NCI-H1105 treated with DMSO at 0.1 percent for 48 hours (cell line): Measurements from ENCODE around the gene BARD1.
A peak's percentile ranks its signal among the peaks of the same experiment; 100 is the strongest.
"Not testable (repeated sequence)": the region's sequence is repeated elsewhere in the genome, so short reads cannot be mapped to it uniquely, and the experiment has no call there.

ENCODE experiments used
- DNase-seq: peaks from one replicate; lab custom pipeline; 2025; lab: John Stamatoyannopoulos, UW

BARD1 gene

DNA sequence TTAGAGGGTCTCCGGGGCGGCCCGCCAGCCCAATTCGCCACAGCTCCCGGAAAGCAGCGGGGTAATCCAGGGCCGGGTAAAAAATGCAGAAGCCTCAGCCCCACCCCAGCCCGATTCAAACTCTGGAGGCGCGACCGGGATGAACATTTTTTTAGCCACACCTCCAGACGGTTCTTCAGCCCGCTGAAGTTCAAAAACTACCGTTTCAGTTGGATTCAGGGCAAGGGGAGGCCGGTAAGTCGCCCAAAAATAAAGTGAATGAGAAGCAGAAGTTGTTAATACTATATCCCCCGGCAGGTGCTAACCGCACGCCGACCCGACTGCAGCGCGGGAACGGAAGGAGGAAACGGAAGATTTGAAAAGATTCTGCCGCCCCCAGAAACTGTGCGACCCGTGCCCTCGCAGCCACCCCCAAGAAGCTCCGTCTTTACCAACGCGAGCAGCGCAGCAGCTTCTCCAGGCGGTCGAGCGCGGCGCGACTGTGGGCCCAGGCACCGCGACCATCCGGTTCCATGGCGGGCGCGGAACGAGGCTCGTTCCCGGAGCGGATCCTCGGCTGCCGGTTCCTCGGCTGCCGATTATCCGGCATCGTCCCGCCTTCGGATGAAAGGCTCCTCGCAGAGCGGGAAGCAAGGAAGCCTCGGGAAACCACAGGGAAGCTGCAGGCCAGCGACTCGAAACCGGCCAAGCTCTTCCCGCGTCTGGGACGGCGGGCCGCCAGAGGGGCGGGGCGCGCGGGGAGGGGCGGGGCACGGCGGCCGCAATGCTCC, at the start of gene BARD1:
Gene BARD1, minus strand, starts transcription at position 703 of the 770 bp plus-strand sequence. Its CDS starts 114 bp downstream, at position 589.
- peak; percentile 61 for DNase-seq

DNA sequence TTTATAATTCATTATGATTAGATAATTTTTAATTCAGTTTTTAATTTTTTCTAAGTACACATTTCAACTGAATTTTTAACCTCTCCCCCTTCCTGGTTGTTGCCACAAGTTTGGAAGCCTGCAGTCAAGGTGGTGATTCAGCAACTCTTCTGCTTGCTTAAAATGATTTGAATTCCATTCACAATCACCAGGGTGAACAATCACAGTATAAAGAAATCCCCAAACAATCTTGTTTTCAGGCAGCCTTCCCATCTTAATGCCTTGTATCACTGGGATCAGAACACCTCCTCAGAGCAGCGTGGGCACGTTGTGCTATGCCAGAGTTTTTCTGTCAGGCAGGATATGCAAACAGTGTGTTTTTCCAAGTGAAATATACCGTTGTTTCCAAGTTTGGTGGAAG, 46.7 kb upstream of the BARD1 start:
- no peak for DNase-seq

DNA sequence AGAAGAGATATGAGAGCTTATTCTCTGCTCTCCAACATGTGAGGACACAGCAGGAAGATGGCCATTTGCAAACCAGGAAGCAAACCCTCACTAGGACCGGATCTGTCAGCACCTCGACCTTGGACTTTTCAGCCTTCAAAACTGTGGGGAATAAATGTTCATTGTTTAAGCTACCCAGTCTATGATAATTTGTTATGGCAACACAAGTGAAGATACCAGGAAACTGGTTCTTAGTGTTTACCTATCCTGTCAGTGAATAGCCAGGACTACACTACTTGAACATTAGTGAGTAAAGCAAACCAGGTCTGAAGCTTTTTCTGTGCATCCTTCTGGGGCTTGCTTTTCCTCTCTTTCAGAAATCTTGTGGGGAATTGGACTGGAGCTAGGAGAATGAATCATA, 44.4 kb upstream of the BARD1 start:
- no peak for DNase-seq

DNA sequence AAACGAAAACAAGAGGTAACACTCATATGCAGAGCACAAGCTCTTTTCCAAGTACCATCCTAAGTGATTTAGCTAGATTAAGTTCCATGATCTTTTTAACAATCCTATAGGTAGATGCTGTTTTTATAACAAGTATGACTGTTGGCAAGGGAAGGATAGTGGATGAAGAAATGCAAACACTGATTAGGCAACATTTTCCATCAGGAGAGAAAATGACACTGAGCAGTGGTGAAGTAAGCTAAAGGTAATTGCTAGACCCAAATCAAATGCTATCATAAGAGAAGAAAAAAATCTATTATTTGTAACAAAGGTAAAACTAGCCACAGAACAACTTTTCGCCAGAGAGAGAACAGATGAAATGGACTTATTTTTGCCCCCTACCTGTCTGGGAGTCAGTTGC, 34.3 kb upstream of the BARD1 start:
- no peak for DNase-seq

DNA sequence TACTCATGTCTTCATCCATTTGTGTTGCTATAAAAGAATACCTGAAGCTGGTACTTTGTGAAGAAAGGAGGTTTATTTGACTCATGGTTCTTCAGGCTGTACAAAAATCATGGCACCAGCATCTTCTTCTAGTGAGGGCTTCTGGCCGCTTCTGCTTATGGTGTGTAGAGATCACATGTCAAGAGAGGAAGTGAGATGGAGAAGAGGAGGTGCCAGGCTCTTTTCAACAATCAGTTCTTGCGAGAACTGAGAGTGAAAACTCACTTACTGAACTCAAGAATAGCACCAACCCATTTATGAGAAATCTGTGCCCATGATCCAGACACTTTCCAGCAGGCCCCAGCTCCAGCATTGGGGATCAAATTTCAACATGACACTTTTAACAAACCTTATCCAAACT, 30.0 kb upstream of the BARD1 start:
- no peak for DNase-seq

DNA sequence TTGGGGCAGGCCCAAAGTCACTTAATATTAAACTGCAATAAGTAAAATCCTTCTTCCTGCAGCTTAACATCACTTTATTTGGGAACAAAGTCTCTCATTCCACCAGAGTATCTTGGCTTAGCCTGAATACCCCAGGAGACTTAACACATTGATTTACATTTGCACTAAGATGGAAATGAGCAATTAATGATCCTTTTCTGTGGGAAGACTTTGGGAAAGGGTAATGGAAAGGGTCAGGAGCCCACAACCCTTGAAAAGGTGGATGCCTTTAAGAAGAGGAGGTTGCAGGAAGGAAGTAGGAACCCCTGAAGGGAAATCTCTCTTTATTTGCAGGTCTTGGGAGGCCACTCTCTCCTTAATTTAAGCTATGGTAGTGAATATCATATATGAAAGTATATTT, 28.0 kb upstream of the BARD1 start:
- DNase-seq, result no peak

DNA sequence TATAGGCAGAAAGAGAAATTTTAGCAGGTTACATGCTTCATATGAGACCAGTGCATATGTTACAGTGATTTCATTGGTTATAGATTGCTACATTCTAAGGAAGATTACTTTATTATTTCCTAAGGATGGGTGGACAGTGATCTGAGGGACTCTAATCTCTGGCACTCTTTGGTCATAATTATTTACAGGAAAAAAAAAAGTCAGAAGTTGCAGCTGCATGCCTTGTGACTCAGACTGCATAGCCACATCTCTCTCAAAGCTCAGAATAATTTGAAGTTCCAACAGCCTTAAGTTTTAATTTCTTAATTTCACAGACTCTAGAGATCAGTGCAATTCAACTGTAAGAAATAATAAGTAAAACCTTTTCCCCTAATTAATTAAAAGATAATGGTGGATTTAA, 27.1 kb upstream of the BARD1 start:
- DNase-seq, result no peak

DNA sequence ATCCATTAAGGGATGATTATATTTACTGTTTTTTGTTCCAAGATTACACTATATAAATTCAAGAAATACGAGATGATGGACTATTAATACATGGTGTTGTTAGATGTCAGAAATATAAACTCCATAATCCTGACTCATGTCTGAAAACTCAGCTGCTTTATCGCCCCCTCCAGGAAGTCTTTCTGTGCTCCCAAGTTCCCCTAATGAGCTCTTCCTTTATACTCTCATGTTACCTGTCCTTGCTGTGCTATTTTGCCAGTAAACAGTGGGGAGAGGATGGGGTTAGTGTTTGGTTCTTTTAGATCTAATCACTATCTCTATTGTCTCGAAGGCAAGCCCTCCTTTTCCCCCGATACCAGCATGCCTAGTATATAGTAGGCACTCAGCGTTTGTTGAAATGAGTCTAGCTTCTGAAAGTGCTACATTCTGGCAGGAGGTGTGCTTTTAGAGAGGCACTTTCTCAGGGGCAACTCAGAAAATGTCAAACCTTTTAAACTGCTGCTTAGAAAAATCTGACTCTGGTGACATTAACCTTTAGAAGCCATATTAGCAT, 21.4 kb upstream of the BARD1 start:
- DNase-seq, result peak; percentile 10

DNA sequence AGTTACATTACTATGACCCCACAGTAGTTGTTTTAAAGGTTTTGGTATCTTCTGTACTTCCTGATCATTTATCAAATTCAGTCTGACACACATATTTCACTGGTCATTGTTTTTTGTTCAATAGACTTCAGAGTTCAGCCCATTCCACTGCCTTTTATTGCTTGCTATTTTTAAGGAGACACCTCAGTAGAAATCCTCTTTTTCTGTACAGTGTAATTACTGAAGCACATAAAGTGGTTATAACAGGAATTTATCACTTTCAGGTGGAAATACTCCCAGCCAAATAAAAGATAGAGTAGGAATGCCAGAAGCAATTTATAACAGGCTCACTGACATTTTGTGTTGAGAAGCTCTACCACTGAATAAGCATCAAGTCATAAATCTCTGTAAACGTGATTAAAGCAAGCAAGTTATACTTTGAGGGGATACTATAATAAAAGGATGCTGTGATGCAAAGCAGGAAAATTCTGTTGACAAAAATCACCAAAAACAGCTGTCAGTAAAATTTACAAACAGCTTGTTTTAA, 6.6 kb upstream of the BARD1 start:
- no peak for DNase-seq

DNA sequence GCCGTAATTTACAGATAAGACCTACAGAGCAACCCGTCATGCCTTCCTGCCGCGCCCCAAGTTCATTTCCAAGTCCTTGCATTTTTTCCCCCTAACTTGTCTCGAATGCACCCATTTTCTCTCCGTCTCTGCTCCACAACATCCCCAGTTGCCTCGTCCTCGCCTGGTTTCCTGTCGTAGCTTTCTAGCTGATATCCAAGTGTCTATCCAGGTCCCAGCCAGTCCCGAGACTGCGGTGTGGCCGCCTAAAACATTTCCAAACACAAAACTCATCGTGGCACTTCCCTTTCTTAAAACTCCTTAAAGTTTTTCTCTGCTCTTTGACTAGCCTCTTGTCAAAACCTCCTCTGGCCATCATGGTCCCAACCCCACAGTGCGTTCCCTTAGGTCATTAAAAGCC, 1.2 kb upstream of the BARD1 start:
- no peak for DNase-seq

DNA sequence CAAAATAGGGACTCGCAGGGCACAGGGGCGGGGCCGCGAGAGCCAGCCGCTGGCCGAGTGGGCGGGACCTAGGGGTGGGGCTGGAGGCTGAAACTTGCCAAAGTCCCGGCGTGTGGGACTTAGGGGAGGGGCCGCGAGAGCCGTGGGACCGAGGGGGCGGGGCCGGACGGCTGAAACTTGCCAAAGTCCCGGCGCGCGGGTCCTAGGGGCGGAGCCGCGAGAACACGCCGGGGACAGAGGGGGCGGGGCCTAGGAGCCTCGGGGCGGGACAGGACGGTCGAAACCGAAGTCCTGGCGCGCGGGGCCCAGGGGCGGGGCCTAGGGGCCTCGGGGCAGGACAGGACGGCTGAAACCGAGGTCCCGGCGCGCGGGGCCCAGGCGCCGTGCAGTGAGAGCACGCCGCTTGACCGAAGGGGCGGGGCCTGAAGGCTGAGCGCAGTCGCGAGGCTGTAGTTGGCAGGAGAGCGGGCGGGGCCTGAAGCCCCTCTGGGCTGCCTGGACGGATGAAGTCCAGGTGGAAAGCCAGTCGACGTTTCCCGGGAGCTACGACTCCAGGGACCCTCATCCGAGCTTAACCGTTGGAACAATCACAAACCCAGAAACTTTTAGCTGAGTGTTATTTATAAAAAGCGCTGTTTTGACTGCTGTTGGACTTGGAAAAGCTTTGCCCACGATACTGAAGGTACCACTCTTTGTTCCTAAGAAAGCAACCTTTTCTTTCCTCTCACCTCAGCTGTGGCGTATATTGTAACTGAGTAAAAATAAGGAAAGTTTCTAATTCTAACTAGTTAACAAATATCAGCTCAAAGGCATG, 475 bp upstream of the BARD1 start:
- peak; percentile 96 for DNase-seq

DNA sequence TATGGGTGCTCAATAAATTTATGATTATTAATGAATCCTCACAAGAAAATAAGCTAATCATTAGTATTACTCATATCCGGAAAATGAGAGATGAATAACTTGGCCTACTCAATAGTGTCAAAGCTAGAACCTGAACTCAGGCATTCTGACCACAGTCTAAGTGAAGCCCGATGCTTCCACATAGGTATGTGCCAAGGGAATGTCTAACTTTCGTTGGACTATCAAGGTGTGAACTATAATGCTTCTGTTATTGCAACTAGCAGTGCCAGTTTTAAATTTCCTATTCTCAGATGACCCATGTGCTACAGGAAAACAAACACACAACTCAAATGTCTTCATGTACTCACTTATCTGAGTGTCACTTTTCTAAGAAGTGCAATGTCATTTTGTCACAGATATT, 1.8 kb downstream of the BARD1 start:
- DNase-seq, result no peak

DNA sequence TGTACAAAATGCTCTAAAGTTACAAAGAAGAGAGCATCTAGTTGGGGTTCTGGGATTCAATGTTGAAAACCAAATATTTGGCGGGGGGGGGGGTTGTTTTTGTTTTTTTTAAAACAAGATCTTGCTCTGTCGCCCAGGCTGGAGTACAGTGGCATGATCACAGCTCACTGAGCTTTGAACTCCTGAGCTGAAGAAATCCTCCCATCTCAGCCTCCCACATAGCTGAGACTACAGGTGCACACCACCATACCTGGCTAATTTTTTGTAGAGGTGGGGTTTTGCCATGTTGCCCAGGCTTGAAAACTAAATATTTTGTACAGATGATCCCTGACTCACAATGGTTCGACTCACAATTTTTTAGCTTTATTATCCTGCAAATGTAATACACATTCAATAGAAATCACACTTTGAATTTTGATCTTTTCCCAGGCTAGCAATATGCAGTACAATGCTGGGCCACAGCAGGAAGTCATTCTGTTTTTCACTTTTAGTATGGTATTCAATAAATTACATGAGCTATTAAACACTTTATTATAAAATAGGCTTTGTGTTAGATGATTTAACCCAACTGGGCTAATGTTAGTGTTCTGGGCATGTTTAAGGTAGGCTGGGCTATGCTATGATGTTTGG, 7.6 kb downstream of the BARD1 start:
- no peak for DNase-seq

DNA sequence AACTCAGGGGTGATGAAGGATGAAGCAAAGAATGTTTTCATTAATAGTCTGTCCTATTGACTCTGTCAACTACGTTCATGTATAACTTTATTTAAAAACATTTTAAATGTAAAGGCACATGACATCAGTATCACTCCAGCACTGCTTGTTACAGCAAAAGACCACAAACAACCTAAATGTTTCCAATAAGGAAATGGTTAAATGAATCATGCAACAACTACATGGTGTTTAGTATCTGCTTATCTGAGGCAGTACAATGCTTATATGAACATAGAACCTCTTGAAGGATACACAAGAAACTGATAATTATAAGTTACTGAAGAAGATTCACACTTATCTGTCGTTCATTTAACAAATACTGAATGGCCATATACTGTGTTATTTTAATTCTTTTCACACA, 8.4 kb downstream of the BARD1 start:
- no peak for DNase-seq

DNA sequence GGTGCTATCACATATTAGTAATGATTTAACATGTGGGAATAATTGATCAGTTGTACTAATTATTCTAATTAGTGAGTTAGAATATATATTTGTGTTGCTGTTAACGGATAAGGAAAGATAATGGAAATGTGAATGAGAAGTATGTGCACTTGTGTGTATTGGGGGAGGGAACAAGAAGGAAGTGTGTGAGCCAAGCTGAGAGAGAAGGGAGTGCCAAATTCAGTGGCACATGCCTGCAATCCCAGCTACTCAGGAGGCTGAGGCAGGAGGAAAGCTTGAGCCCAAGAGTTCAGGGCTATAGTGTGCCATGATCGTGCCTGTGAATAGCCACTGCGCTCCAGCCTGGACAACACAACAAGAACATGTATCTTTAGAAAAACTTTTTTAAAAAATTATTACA, 9.3 kb downstream of the BARD1 start:
- DNase-seq, result no peak

DNA sequence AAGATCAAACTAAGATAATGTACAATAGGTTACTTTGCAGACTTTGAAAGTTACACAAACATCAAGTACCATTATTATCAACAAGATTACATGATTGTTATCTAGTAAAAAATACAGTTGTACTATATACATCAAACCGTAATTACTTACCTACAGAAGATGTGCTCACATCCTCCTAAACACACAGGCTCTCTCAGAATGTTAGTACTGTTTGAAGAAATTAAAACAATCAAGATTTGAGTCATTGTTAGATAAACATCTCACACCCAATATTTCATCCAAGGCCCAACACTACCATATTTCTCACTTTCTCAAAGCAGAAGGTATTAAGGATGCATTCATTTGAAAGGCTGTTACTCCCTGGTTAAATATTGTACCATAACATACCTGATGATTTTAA, 12.6 kb downstream of the BARD1 start:
- DNase-seq, result no peak

DNA sequence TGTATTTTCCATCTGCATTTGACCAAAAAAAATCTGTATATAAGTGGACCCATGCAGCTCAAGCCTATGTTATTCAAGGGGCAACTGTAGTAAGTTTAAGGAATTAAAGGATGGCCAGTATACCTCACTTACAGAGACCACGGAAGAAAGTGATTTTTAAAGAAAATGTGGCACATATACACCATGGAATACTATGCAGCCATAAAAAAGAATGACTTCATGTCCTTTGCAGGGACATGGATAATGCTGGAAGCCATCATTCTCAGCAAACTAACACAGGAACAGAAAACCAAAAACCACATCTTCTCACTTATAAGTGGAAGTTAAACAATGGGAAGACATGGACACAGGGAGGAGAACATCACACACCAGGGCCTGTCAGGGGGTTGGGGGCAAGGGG, 26.3 kb downstream of the BARD1 start:
- not testable (repeated sequence) for DNase-seq

DNA sequence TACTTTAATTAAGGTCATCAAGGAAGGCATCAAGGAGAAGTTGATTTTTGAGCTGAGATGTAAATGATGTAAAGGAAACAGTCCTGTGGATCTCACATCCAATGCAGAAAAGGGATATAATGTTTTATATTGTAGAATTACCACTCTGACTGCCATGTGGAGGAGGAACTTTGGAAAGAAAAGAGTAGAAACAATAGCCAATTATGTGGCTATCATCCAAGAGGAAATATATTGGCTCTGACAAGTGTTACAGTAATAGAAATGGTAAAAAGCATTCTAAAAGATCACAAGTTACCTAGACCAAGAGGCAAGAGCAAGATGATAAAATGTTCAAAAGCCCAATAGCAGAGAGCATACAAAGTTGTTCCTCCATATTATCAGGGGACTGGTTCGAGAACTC, 26.8 kb downstream of the BARD1 start:
- DNase-seq, result no peak

DNA sequence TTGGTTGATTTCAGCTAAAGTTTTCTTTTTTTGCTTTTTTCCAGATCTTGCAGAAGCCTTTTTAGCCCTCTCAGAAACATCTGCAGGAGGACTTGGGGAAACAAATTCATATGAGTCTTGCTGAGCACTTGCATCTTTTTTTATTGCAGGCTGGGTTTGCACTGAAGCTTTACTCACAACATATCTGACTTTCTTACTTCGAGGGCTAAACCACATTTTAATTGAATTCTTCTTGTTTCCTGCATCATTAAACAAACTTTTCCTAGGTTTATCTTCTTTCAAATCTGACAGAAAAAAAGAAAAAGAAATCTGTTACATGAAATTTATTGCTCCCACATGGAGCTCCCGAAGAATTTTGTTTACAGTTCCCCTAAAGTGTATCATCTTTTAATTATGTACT, 28.3 kb downstream of the BARD1 start:
- no peak for DNase-seq

DNA sequence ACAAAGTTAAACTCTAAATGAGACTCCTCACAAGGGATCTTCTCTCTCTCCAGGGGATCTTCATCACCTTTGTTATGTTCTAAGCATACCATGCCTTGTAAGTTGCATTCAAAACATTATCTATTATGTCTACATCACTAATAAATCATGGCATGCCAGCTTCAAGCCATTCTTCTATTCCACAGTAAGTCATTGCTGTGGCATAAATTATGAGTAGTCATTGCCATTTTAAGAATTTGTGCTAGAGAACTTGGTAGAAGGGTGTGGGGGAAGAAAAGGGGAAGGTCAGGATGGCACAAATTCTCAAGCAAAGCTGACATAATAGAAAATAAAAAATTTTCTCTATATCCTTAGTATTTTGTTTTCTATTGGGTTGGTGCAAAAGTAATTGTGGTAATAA, 33.5 kb downstream of the BARD1 start:
- DNase-seq, result no peak

DNA sequence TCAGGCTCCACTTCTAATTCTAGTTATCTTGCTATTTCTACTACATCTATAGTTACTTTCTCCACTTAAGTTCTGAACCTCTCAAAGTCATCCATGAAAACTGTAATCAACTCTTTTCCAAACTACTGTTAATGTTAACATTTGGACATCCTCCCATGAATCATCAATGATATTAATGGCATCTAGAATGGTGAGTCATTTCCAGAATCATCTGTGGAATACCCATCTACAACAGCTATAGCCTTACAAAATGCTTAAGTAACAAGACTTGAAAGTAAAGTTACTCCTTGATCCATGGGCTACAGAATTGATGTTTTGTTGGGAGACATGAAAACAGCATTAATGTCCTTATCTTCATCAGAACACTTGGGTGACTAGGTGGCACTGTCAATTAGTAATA, 35.4 kb downstream of the BARD1 start:
- DNase-seq, result no peak

DNA sequence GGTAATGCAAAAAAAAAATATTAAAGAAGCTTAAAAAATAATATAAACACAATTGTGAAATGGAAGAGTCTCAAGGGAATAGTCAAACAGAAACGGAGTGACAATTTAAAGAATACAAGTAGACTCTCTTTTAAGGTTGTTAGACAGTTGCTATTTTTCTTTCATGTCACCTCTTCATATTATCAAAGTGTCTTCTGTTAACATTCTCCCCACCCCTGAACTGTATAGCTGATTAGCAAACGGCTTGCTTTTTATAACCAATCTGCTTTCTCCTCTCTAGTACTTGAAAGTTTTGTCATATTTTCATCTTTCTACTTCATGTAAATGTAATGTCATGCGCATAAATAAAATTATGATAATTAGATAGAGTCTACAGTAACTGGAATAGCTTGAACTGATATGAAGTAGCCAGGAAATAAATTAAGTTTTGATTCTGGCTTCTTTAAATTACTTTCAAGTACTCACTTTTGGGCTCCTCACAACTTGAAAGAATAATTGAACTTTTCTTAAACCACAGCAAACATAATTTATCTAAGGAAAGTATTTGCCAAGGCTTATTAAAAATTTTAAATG, 37.0 kb downstream of the BARD1 start:
- no peak for DNase-seq
